ENCODE results near the gene TNFRSF17. TPM values are rescaled to one million over a fixed set of nuclear protein-coding genes. Genes with fewer than 3 reads are reported as not detected.

TNFRSF17 gene
- total and polyA plus RNA-seq, 2 of the 8 experiments (the other 6 are each of a cell fraction or from before 2014, with no cell fraction given), result not detected

- H2BK120ac ChIP-seq (replicated peaks; ENCODE audit: low read depth, low read length), result no peak overlapping the region
- DNase-seq (ENCODE audit: low read depth in 1 of 2, low spot score in 2 of 2) (no peak), FAIRE-seq (no peak)
- no peaks in the 10 kb centered on the region for H3K9me3 ChIP-seq (ENCODE audit: insufficient read depth in 2 of 2, low read depth in 1 of 2, low read length in 1 of 2)
- H2AK5ac ChIP-seq (ENCODE audit: low read depth, low read length), result no peak overlapping the region
- POLR2A ChIA-PET (ENCODE audit: partially characterized antibody), result interaction anchor here (1.6 kb wide), 1 partner anchor 32 kb away, joined by 4 read pairs; no protein-coding TSS in a partner anchor
- peaks cover 2% of the 10 kb centered on the region; the same call in 1 of the 2 replicates for H3K23me2 ChIP-seq (ENCODE audit: low read depth, low read length)
- H3K9ac ChIP-seq (replicated peaks in 1 of 4; ENCODE audit: extremely low read depth in 1 of 4, low read depth in 3 of 4, low read length in 3 of 4), result no peak overlapping the region
- CTCF ChIA-PET (ENCODE audit: partially characterized antibody), result interaction anchor here (1.2 kb wide), 1 partner anchor 10 kb away, joined by 4 read pairs; no protein-coding TSS in a partner anchor
- H3K4me3 ChIP-seq (ENCODE audit: extremely low read depth in 1 of 4, insufficient read depth in 2 of 4, low read depth in 3 of 4, low read length in 4 of 4), result no peak overlapping the region
- no peak overlapping the region for H4K8ac ChIP-seq (ENCODE audit: extremely low read depth, insufficient read depth, low read length)
- no peak overlapping the region for H4K5ac ChIP-seq (ENCODE audit: insufficient read length, low read depth, low read length)
- no peak overlapping the region for H2BK20ac ChIP-seq (ENCODE audit: low read length)
- H3K79me2 ChIP-seq (ENCODE audit: control insufficient read depth in 1 of 2, insufficient read depth in 2 of 2, low read length in 2 of 2), result no peaks in the 10 kb centered on the region
- no peak overlapping the region for H3K4me2 ChIP-seq (ENCODE audit: insufficient read depth in 1 of 2, low read depth in 2 of 2, low read length in 2 of 2)
- no peak overlapping the region for H3K56ac ChIP-seq (replicated peaks; ENCODE audit: insufficient read length, low read depth, low read length)
- H2BK12ac ChIP-seq (ENCODE audit: low read depth, low read length), result no peak overlapping the region
- H3K79me1 ChIP-seq (ENCODE audit: low read depth, low read length), result no peaks in the 10 kb centered on the region
- no peaks in the 10 kb centered on the region for H3K27me3 ChIP-seq (replicated peaks in 1 of 4; ENCODE audit: control insufficient read depth in 3 of 4, extremely low read depth in 1 of 4, insufficient read depth in 3 of 4, low read length in 3 of 4)
- no peaks in the 10 kb centered on the region for H3K36me3 ChIP-seq (ENCODE audit: control insufficient read depth in 2 of 4, insufficient read depth in 4 of 4, low read length in 3 of 4)
- H2BK15ac ChIP-seq (ENCODE audit: low read length), result no peak overlapping the region
- no peak for TF ChIP-seq YY1 (IDR thresholded peaks at IDR 0.05; ENCODE audit: low read depth, low read length)
- no peak for TF ChIP-seq MAFK (IDR thresholded peaks at IDR 0.05; ENCODE audit: low read depth, low read length)
- TF ChIP-seq JUND (IDR thresholded peaks at IDR 0.05; ENCODE audit: low read length), result no peak
- no peak for TF ChIP-seq NANOG (IDR thresholded peaks at IDR 0.05; ENCODE audit: insufficient read depth, low read depth, low read length, poor library complexity, severe bottlenecking)
- TF ChIP-seq SAP30 (IDR thresholded peaks at IDR 0.05; ENCODE audit: insufficient read depth, insufficient replicate concordance, low read length), result no peak
- no peak for TF ChIP-seq RAD21 (IDR thresholded peaks at IDR 0.05 in 1 of 2, conservative IDR thresholded peaks at IDR 0.05 in 1 of 2; ENCODE audit: low read depth in 2 of 2, low read length in 2 of 2)
- TF ChIP-seq MAX (IDR thresholded peaks at IDR 0.05), result no peak
- no peak for TF ChIP-seq KDM1A (IDR thresholded peaks at IDR 0.05; ENCODE audit: borderline replicate concordance, low read length)
- TF ChIP-seq TEAD4 (IDR thresholded peaks at IDR 0.05; ENCODE audit: low read depth, low read length), result no peak
- TF ChIP-seq POU5F1 (IDR thresholded peaks at IDR 0.05; ENCODE audit: low read depth, low read length), result no peak
- TF ChIP-seq TAF1 (IDR thresholded peaks at IDR 0.05; ENCODE audit: low read depth, low read length), result no peak
- H2AFZ ChIP-seq (ENCODE audit: low read length), result no peak overlapping the region
- H3K14ac ChIP-seq (ENCODE audit: insufficient read length), result no peak overlapping the region
- WGBS, 2 experiments (ENCODE audit: extremely low coverage in 1 of 2, insufficient coverage in 1 of 2, insufficient read length in 1 of 2, insufficient replicate concordance in 2 of 2, low coverage in 1 of 2, low lambda C conversion rate in 2 of 2, missing lambda C conversion rate in 1 of 2), result 93% methylated on average over 11 of the region's 11 CpGs; no CpG with 5 or more reads in 1 of the 2 experiments
- no peak overlapping the region for H3K23ac ChIP-seq (ENCODE audit: insufficient read length)
- H4K91ac ChIP-seq (replicated peaks; ENCODE audit: insufficient read length, low read length), result no peak overlapping the region
- H3K4ac ChIP-seq (replicated peaks; ENCODE audit: insufficient read length, low read depth, low read length), result no peak overlapping the region
- H2BK5ac ChIP-seq (ENCODE audit: low read depth, low read length), result no peak overlapping the region
- no peak overlapping the region for H3K27ac ChIP-seq (ENCODE audit: low read depth, low read length)
- peaks cover 3% of the 10 kb centered on the region in 2 experiments for H4K20me1 ChIP-seq (replicated peaks in 1 of 2; ENCODE audit: control insufficient read depth in 1 of 2, insufficient read depth in 2 of 2, low read length in 2 of 2)
- H3K18ac ChIP-seq (ENCODE audit: extremely low read depth, low read length), result no peak overlapping the region
- H3K4me1 ChIP-seq (replicated peaks in 1 of 4; ENCODE audit: control insufficient read depth in 3 of 4, insufficient read depth in 4 of 4, low read length in 3 of 4), result peaks cover 0 to 6% (median 1%) of the 10 kb centered on the region in 4 experiments; a peak in 2 of 7 replicates
Observed at GRCh38 chr16:11990702-11991390, 25.8 kb downstream of the TNFRSF17 start.

Data from H1 (cell line).